SK-N-DZ (cell line): ENCODE data around the gene MRPL19.
A peak's percentile ranks its signal among the peaks of the same experiment; 100 is the strongest.
"Not testable (repeated sequence)": the region's sequence is repeated elsewhere in the genome, so short reads cannot be mapped to it uniquely, and the experiment has no call there.

Source experiments
- DNase-seq: peaks from one replicate; pipeline ENCODE4 v3.0.0-alpha.2; 2015; ENCODE audit warnings: low spot score

Gene MRPL19

DNA sequence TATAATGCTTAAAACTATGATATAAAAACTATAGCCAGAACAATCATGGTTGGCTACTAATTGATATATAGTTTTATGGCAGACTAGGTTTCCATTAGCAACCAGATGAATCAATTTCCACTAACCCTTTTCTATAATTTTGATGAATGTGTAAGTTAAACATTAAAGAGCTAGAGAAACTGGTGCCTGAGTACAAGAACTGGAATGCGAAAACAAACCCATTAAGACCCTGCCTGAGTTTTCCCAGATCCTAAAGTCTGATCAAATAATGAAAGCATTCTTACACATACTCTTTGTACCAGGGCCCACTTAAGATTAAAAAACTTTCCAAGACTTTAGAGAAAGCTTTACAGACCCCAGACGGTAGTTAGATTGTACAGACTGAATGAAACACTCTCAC lies 21.3 kb downstream of the MRPL19 start:
- DNase-seq: no peak

- not testable (repeated sequence) for DNase-seq
Observed at GRCh38 chr2:75675423-75675822, 28.8 kb downstream of the MRPL19 start.

- DNase-seq: no peak
Observed at GRCh38 chr2:75675908-75676307, 29.3 kb downstream of the MRPL19 start.

GRCh38 chr2:75676464-75676863 lies 29.9 kb downstream of the MRPL19 start:
- DNase-seq: no peak

DNA sequence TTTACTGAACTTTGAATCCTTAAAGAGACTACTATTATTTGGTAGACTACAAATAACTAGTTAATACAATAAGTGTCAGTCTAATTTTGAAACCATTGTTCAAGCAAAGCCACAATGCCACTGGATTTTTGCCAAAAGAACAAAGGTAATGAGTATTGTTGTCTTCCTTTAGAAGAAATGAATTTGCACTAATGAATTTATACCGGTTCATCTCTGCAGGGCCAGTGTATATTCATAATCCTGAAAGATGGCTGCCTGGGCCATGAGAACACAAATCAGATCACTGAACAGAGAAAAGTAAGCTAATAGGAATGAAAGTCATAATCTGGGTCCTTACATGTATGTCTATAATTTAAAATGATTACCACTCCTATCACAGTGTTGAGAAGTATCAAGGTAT lies 33.0 kb downstream of the MRPL19 start:
- no peak for DNase-seq

- no peak for DNase-seq
Observed at GRCh38 chr2:75680402-75680801, 33.8 kb downstream of the MRPL19 start.

DNA sequence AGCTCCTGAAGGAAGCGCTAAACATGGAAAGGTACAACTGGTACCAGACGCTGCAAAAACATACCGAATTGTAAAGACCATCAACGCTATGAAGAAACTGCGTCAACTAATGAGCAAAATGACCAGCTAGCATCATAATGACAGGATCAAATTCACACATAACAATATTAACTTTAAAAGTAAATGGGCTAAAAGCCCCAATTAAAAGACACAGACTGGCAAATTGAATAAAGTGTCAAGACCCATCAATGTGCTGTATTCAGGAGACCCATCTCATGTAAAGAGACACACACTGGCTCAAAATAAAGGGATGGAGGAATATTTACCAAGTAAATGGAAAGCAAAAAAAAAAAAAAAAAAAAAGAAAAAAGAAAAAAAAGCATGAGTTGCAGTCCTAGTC lies 36.8 kb downstream of the MRPL19 start:
- DNase-seq: peak; percentile 79

GRCh38 chr2:75688196-75688595 lies 41.6 kb downstream of the MRPL19 start:
- DNase-seq: no peak

DNA sequence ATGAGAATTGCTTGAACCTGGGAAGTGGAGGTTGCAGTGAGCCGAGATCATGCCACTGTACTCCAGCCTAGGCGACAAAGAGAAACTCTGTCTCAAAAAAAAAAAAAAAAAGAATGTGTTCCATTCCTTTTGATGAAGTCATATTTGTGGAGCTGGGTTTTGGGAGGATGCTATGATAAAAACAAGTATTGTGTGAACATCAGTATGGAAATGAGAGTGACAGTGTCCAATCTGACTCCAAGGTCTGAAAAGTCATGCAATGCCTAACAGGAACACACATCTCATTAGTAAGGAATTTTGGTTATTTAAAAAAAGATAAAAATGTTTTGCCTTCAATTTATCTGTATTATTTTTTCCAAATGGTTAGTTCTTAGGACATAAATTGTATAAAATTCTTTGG lies 52.3 kb downstream of the MRPL19 start:
- DNase-seq: no peak

GRCh38 chr2:75702593-75702992 lies 56.0 kb downstream of the MRPL19 start:
- DNase-seq: no peak

GRCh38 chr2:75703589-75704287 lies 57.2 kb downstream of the MRPL19 start:
- no peak for DNase-seq

DNA sequence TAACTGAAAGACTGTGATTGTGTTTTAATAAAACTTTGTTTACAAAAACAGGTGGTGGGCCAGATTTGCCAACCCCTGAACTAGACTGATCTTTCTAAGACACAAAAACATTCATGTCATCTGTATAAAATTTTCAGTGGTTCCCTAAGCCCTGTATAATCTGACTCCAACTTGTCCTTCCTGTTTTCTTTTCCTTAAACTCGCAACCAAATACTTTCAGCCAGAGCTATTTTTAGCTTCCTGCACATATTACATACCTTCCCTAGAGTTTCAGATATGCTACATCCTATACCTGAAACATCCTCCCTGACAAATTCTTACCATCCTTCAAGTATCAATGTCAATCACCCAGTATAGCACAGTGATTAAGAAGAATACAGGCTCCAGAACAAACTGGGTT lies 59.3 kb downstream of the MRPL19 start:
- DNase-seq: no peak

DNA sequence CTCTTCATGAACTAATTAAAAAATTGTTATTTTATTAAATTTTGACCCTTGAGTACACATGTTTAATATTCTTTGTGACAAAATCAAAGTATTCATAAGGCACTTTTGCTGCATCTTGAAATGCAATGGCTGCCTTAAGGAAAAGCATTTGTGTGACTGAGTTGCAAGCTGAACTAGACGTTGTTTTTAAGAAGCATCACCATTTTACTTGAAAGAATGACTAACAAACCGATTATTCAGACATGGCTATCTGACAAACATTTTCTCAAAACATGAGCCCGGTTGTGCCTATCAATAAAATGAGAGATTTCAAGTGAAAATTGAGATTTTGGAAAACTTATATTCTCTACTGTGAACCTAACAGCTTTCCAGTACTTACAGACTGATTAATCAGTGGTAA lies 61.3 kb downstream of the MRPL19 start:
- DNase-seq: no peak

DNA sequence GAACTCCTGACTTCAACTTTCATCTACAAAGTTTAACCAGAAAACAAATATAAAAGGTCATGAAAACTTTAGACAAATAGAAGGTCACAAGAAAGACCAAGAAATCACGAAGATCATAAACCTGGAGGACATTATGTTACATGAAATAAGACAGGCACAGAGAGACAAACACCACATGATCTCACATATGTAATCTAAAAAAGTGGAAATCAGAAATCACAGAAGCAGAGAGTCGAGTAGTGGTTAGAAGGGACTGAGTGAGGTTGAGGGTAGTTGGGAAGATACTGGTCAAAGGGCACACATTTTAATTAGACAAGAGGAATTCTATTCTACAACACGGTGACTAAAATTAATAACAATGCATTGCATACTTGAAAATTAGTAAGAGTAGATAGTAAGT lies 62.7 kb downstream of the MRPL19 start:
- no peak for DNase-seq

DNA sequence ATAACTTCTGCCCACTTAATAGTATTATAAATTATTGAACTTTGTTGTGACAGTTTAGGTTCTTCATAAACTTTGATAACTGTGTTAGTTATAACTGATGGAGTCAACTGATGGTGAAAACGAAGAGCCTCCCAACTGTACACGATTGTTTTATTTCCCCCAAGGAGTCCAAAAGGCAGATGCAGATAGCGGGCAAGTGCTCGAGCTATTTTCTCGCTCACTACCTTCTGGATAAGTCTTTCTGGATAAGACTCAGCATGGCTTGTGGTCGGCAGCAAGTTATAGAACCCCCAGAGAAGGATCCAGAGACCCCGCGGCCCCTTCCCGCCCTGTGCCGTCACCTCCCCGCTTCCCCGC lies 63.6 kb downstream of the MRPL19 start:
- DNase-seq: no peak

DNA sequence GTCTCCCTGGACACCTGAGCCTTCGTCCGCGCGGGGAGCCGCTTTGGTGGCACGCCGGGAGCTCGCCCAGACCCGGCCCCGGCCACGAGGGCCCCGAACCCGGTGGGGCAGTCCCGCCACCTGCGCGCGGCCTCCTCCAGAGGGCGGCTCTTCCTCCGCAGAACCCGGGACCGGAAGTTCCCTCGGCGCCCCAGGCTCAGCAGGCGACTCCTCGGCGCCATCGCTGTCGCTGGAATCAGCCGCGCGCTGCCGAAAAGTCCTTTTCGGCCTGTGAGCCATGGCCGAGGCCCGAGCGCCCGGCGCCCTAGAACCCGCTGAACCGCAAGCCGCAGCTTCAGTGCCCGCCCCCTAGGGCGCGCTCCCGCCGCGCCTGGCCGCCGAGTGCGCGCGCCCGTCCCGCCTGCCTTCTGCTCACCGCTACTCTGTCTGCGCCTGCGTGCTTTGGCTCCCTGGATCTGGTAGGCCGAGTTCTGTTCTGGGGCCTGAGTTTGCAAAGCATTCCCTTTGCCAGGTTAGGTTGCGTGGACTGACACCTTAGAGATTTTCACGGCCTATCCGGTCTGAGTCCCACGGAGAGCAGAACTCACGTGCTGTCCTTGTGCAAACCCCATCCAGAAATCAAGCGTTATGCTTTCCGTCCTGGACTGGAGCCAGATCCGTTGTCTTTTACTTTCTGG lies 64.1 kb downstream of the MRPL19 start, which contains the start of gene GCFC2:
Gene GCFC2, minus strand, starts transcription at position 339 of the 677 bp plus-strand sequence. Its CDS starts 60 bp downstream, at position 279.
- peak; percentile 80 for DNase-seq

GRCh38 chr2:75711590-75711989 lies 65.0 kb downstream of the MRPL19 start:
- not testable (repeated sequence) for DNase-seq

- DNase-seq: no peak
Observed at GRCh38 chr2:75716406-75716805, 69.8 kb downstream of the MRPL19 start.

DNA sequence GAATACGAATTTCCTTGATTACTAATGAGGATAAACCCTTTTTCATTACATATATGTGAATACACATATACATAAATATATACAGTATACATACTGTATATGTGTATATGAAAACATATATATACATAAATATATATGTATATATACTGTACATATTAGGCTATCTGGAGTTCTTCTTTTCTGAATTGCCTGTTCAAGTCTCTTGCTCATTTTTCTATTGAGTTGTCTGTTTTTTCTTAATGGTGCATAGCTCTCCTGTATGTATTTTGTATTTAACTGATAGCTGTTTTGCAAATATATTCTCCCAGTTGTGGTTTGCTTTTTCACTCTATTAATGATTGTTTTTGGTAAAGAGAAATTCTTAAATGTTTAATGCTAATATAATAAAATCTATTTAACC lies 73.0 kb downstream of the MRPL19 start:
- DNase-seq: no peak

- no peak for DNase-seq
Observed at GRCh38 chr2:75720525-75720924, 73.9 kb downstream of the MRPL19 start.

- DNase-seq: no peak
Observed at GRCh38 chr2:75722687-75723086, 76.1 kb downstream of the MRPL19 start.

DNA sequence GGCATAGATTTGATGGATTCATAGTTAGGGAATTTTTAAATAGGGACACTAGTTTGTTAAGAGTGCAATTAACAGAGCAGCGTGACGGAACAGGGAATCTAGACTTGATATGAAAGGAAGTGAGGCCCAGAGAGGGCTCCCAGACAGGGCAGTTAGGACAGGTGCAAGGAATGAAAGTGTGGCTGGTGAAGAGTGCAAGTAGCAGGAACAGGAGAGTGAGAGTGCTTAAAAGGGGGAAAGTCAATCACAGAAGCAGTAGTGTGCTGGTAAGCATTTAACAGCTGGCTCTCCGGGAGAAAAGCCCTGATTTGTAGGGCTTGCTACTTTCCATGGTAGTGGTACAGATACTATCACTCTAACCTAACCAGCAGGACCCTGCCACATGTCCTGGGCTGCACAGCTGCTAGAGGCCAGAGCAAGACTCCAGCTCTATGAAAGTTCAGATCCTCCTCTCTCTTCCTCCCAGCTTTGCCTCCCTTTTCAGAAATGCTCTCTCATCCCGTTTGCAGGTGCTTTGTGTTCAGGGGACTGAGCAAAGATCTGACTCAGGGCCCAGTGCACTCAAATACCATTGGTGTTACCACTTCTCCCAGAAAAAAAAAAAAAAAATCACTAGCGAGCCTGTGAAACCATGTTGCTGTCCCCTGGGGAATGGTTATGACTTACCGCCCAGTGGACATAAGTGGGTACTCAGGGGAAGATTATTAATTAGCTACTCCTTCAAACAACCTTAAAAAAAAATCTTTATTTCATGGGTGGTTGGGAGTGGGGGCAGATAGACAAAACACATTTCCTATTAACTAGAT lies 82.2 kb downstream of the MRPL19 start:
- peak; percentile 28 for DNase-seq

- DNase-seq: peak; percentile 29
Observed at GRCh38 chr2:75729861-75730260, 83.3 kb downstream of the MRPL19 start.
